Esophagus squamous epithelium (tissue), 5 donors: ENCODE results near the gene HEMGN. TPM values are rescaled to one million over a fixed set of nuclear protein-coding genes. Genes with fewer than 3 reads are reported as not detected.
A peak's percentile ranks its signal among the peaks of the same experiment; 100 is the strongest.
"Not testable (repeated sequence)": the region's sequence is repeated elsewhere in the genome, so short reads cannot be mapped to it uniquely, and the experiment has no call there.

Experiments
- DNase-seq: peaks from one replicate; lab custom pipeline; 2025; lab: John Stamatoyannopoulos, UW
- H3K27ac ChIP-seq, 4 donors: fragments of 200-600 bp; sonication (generic); one replicate each; pipeline ENCODE4 v1.5.1; 2016 to 2019; ENCODE audit warnings: mild to moderate bottlenecking in 1 of 4
- H3K27me3 ChIP-seq, 4 donors: fragments of 200-600 bp; sonication (generic); 1 replicate in 3 of 4; 2 replicates in 1 of 4; pipeline versions ENCODE4 v1.5.1 to v1.6.0; 2017 to 2021; ENCODE audit warnings: antibody characterized with exemption in 1 of 4
- H3K36me3 ChIP-seq, 3 donors: fragments of 200-600 bp; sonication (generic); one replicate each; pipeline ENCODE4 v1.5.1; 2016 to 2019
- H3K4me1 ChIP-seq, 3 donors: fragments of 200-600 bp; sonication (generic); one replicate each; pipeline ENCODE4 v1.5.1; 2017 to 2019
- H3K4me3 ChIP-seq, 4 donors: fragments of 200-600 bp; sonication (generic); 1 replicate in 3 of 4; 2 replicates in 1 of 4; pipeline ENCODE4 v1.5.1; 2016 to 2019; ENCODE audit warnings: mild to moderate bottlenecking in 2 of 4, moderate library complexity in 1 of 4
- H3K9me3 ChIP-seq, 3 donors: fragments of 200-600 bp; sonication (generic); one replicate each; pipeline ENCODE4 v1.5.1; 2016 to 2019
- POLR2A ChIP-seq, 4 donors: fragments of 450-650 bp; IDR thresholded peaks; one replicate each; pipeline ENCODE4 v1.6.1; 2017; ENCODE audit warnings: antibody characterized with exemption in 4 of 4, mild to moderate bottlenecking in 4 of 4, moderate library complexity in 3 of 4
- whole genome bisulfite sequencing, 2 donors: methylation state at CpG; one replicate each; pipeline ENCODE4 v1.1.5; 2018; 5-methylcytosine and 5-hydroxymethylcytosine counted together
- intact Hi-C: fragments of 100-400 bp; cut with DNase I; formaldehyde crosslinking; loops from one replicate; pipeline ENCODE4 v1.15.0; 2022
- total RNA-seq, 4 donors: library from RNA; depleted of rRNA; stranded (reverse); fragments of >200 nt; gene quantifications; one replicate each; pipeline ENCODE4 v1.1.0, GENCODE V29; 2016
- TF ChIP-seq, protein P1 (sequence below), 6 experiments: fragments of 450-650 bp in 4 of 6; fragments of 200-600 bp in 2 of 6; sonication (generic) in 2 of 6; IDR thresholded peaks; one replicate each; pipeline ENCODE4 v1.5.1; 2016 to 2019; ENCODE audit warnings: antibody characterized with exemption in 6 of 6, mild to moderate bottlenecking in 4 of 6, moderate library complexity in 4 of 6
- donor health status: DM: yes; HTN: yes; CAD: no.

The HEMGN gene
- total RNA-seq, 4 donors from 2014 or later, result not detected

DNA sequence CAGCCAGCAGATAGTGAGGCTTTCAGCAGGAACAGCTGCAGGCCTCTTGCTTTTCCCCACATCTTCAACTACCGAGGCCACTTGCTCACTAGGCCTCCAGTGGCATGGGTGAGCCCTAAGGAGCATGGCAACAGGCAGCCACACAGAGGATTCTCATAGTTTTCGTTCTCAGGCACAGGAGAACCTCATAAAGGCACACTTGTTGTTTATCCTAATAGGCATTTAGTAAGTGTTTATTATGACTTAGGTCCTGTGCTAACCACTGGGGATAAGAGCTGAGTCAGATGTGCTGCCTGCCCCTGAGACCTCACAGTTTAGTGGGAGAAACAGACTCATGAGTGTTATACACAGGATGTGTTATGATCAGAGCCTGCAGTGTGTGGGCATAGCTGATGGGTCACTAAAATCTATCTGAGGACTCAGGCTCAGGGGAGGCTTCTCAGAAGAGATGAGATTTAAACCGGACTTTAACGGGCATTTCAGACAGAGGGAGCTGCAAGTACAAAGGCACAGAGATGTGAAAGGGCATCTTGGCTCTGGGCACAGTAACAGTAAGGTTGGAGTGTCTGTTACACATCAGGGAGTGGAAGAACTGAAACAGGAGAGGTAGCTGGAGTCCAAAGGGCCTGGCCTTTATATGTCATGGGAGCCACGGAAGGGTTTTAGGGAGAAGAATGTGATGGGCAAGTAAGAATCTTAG, 21.0 kb upstream of the HEMGN start:
- intact Hi-C loops, result no loop called here
- Histone ChIP-seq H3K4me1 (no peaks in the 10 kb centered on the region), H3K4me3 (no peak overlapping the region), H3K27me3 (no peaks in the 10 kb centered on the region), H3K9me3 (no peaks in the 10 kb centered on the region), H3K36me3 (no peaks in the 10 kb centered on the region), H3K27ac (no peak overlapping the region)
- TF ChIP-seq POLR2A (IDR thresholded peaks at IDR 0.05), result no peak
- TF ChIP-seq, protein P1, sequence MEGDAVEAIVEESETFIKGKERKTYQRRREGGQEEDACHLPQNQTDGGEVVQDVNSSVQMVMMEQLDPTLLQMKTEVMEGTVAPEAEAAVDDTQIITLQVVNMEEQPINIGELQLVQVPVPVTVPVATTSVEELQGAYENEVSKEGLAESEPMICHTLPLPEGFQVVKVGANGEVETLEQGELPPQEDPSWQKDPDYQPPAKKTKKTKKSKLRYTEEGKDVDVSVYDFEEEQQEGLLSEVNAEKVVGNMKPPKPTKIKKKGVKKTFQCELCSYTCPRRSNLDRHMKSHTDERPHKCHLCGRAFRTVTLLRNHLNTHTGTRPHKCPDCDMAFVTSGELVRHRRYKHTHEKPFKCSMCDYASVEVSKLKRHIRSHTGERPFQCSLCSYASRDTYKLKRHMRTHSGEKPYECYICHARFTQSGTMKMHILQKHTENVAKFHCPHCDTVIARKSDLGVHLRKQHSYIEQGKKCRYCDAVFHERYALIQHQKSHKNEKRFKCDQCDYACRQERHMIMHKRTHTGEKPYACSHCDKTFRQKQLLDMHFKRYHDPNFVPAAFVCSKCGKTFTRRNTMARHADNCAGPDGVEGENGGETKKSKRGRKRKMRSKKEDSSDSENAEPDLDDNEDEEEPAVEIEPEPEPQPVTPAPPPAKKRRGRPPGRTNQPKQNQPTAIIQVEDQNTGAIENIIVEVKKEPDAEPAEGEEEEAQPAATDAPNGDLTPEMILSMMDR (IDR thresholded peaks at IDR 0.05), result no peak
- WGBS, 2 donors, result 65 to 67% methylated on average over 5 of the region's 5 CpGs
- DNase-seq, result no peak

DNA sequence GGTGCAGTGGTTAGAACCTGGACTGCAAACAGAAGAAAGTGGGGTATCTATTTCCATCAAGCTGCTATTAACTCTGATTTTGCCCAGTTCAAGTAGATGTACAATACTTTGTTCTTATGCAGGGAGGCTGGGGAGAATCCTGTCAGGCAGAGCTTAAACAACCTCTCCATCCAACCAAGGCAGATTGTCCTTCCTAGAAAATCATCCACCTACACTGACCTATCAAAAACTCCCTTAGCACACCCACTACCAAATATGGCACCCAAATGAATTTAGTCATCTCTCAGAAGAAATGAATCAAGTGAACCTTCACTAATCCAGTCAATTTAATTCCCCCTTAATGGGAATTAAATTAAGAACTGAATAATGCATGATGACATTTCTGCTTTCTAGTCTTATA, 18.4 kb upstream of the HEMGN start:
- DNase-seq, result no peak
- H3K27ac ChIP-seq, result no peak overlapping the region
- TF ChIP-seq, protein P1 (IDR thresholded peaks at IDR 0.05), result no peak
- no peak for TF ChIP-seq POLR2A (IDR thresholded peaks at IDR 0.05)
- peaks cover 0 to 13% (median 0%) of the 10 kb centered on the region in 4 donors for H3K27me3 ChIP-seq
- H3K4me1 ChIP-seq, result no peaks in the 10 kb centered on the region
- intact Hi-C loops, result no loop called here
- H3K4me3 ChIP-seq, result no peak overlapping the region
- H3K9me3 ChIP-seq, result peaks cover 0 to 1% (median 0%) of the 10 kb centered on the region in 3 donors
- no peaks in the 10 kb centered on the region for H3K36me3 ChIP-seq

DNA sequence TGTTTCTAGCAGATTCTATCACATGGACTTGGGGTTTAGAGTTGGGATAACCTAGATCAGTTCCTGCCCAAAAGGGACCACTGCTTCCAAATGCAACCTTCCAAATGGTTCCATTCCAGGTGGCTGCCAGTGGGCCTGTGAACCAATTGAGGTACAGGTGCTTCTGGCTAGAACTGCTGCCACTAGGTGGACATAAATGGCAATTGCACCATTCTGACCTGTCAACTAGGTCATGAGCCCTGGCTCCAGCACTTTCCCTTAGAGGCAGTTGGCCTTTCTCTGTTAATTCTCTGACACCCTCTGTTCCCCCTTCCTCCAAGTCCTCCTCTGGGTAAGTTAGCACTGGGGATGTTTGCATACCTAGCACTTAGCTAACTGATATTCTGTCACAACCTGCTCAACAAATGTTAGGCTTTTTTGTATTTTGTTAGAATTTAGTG, 16.6 kb upstream of the HEMGN start:
- Histone ChIP-seq H3K4me3 (no peak overlapping the region), H3K36me3 (no peaks in the 10 kb centered on the region), H3K4me1 (no peaks in the 10 kb centered on the region), H3K9me3 (peaks cover 0 to 10% (median 0%) of the 10 kb centered on the region in 3 donors), H3K27ac (no peak overlapping the region), H3K27me3 (peaks cover 0 to 23% (median 0%) of the 10 kb centered on the region in 4 donors)
- no peak for DNase-seq
- TF ChIP-seq, protein P1 (IDR thresholded peaks at IDR 0.05), result peak; percentile 35 to 65 (median 52)
- TF ChIP-seq POLR2A (IDR thresholded peaks at IDR 0.05), result no peak
- intact Hi-C loops, result no loop called here

DNA sequence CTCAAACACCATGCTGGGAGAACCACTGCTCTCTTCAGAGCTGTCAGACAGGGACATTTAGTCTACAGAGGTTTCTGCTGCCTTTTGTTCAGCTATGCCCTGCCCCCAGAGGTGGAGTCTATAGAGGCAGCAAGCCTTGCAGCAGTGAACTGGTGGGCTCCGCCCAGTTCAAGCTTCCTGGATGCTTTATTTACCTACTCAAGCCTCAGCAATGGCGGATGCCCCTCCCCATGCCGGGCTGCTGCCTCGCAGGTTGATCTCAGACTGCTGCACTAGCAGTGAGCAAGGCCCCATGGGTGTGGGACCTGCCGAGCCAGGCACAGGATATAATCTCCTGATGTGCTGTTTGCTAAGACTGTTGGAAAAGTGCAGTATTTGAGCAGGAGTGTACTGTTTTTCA, 12.9 kb upstream of the HEMGN start:
- WGBS, 2 donors, result 57% methylated on average over 4 of the region's 5 CpGs; no CpG with 5 or more reads in 1 of the 2 donors
- DNase-seq, result not testable (repeated sequence)

DNA sequence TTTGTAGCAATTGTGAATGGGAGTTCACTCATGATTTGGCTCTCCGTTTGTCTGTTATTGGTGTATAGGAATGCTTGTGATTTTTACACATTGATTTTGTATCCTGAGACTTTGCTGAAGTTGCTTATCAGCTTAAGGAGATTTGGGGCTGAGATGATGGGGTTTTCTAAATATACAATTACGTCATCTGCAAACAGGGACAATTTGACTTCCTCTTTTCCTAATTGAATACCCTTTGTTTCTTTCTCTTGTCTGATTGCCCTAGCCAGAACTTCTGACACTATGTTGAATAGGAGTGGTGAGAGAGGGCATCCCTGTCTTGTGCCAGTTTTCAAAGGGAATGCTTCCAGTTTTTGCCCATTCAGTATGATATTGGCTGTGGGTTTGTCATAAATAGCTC, 9.1 kb upstream of the HEMGN start:
- H3K27ac ChIP-seq, H3K9me3 ChIP-seq, H3K4me3 ChIP-seq, H3K36me3 ChIP-seq, H3K4me1 ChIP-seq, DNase-seq, intact Hi-C loops: not testable (repeated sequence)
- H3K27me3 ChIP-seq, result peaks cover 0 to 39% (median 0%) of the 10 kb centered on the region in 4 donors
- WGBS, 2 donors, result 42 to 71% methylated on average over 1 to 2 of the region's 2 CpGs

More for the DNA sequence above, 12.9 kb upstream of the HEMGN start:
- H3K36me3 ChIP-seq, H3K27ac ChIP-seq, H3K4me3 ChIP-seq, intact Hi-C loops, H3K9me3 ChIP-seq, H3K4me1 ChIP-seq: not testable (repeated sequence)
- H3K27me3 ChIP-seq, result peaks cover 0 to 29% (median 0%) of the 10 kb centered on the region in 4 donors

DNA sequence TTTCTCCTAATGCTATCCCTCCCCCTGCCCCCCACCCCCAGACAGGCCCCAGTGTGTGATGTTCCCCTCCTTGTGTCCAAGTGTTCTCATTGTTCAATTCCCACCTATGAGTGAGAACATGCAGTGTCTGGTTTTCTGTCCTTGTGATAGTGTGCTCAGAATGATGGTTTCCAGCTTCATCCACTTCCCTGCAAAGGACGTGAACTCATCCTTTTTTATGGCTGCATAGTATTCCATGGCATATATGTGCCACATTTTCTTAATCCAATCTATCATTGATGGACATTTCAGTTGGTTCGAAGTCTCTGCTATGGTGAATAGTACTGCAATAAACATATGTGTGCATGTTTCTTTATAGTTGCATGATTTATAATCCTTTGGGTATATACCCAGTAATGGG, 7.5 kb upstream of the HEMGN start:
- H3K4me1 ChIP-seq, H3K27ac ChIP-seq, H3K4me3 ChIP-seq, intact Hi-C loops, H3K9me3 ChIP-seq, DNase-seq, H3K36me3 ChIP-seq: not testable (repeated sequence)
- H3K27me3 ChIP-seq, result peaks cover 0 to 29% (median 0%) of the 10 kb centered on the region in 4 donors
- 80 to 94% methylated on average over 2 of the region's 2 CpGs for WGBS, 2 donors
